Activated CD8-positive, alpha-beta T cell treated with anti-CD3 and anti-CD28 coated beads for 36 hours (primary cell): ENCODE data around the gene BPNT1. TPM values are rescaled to one million over a fixed set of nuclear protein-coding genes. Genes with fewer than 3 reads are reported as not detected.

Source experiments
- ATAC-seq: fragments of 200-7000 bp; cut with Tn5 transposase; one replicate; pipeline ENCODE4 v1.10.0; 2021; ENCODE audit warnings: mild to moderate bottlenecking, moderate library complexity
- CTCF ChIA-PET: fragments of 350-600 bp; sonication (Branson Sonifier 250); formaldehyde crosslinking; loops from one replicate; lab custom pipeline; 2021; ENCODE audit warnings: antibody characterized with exemption; lab: Charles Lee
- POLR2A ChIA-PET: fragments of 350-600 bp; sonication (Branson Sonifier 250); formaldehyde crosslinking; loops from one replicate; lab custom pipeline; 2021; ENCODE audit warnings: antibody characterized with exemption; lab: Charles Lee
- DNase-seq: peaks from one replicate; pipeline ENCODE4 v3.0.0-alpha.2; 2020
- H3K27ac Mint-ChIP-seq: one replicate; pipeline ENCODE4 v1.8.0; 2021; ENCODE audit warnings: mild to moderate bottlenecking, mixed read lengths
- H3K27me3 Mint-ChIP-seq: one replicate; pipeline ENCODE4 v1.8.0; 2021; ENCODE audit warnings: mixed read lengths
- H3K36me3 Mint-ChIP-seq: one replicate; pipeline ENCODE4 v1.8.0; 2021; ENCODE audit warnings: low read depth, mixed read lengths
- H3K4me1 Mint-ChIP-seq: one replicate; pipeline ENCODE4 v1.8.0; 2021; ENCODE audit warnings: low read depth, mixed read lengths
- H3K4me3 Mint-ChIP-seq: one replicate; pipeline ENCODE4 v1.8.0; 2021; ENCODE audit warnings: mild to moderate bottlenecking, moderate library complexity, mixed read lengths
- H3K9me3 Mint-ChIP-seq: one replicate; pipeline ENCODE4 v1.8.0; 2021; ENCODE audit warnings: mixed read lengths
- CTCF ChIP-seq: fragments of 200-600 bp; IDR thresholded peaks from one replicate; pipeline ENCODE4 v1.8.0; 2022; ENCODE audit warnings: antibody characterized with exemption, mild to moderate bottlenecking
- intact Hi-C: fragments of 100-400 bp; cut with micrococcal nuclease; formaldehyde crosslinking; loops from one replicate; pipeline ENCODE4 v1.10.0; 2022
- total RNA-seq, 2 experiments: library from RNA; stranded (reverse); gene quantifications; one replicate each; pipeline ENCODE4 v1.2.3, GENCODE V29; 2021

The BPNT1 gene
- total RNA-seq, 2 experiments from 2014 or later: 19.6 to 25.3 TPM

DNA sequence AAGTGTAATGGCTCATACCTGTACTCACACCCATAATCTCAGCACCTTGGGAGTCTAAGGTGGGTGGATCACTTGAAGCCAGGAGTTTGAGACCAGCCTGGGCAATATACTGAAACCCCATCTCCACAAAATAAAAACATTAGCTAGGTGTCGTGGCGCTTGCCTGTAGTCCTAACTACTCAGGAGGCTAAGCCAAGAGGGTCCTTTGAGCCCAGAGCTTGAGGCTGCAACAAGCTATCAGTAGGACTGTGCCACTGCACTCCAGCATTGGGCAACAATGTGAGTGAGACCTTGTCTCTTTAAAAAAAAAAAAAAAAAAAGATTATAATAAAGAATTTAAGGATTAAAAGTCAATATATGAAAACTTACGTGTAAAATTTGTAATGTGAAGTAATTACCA, 11.7 kb downstream of the BPNT1 start:
- intact Hi-C loops: no loop called here
- Mint-ChIP-seq H3K27ac (no peak overlapping the region), H3K9me3 (no peaks in the 10 kb centered on the region), H3K4me3 (no peak overlapping the region), H3K36me3 (peaks cover 9% of the 10 kb centered on the region), H3K27me3 (no peaks in the 10 kb centered on the region), H3K4me1 (peaks cover 3% of the 10 kb centered on the region)
- ATAC-seq (no peak), DNase-seq (no peak)
- POLR2A ChIA-PET: no interaction called here
- CTCF ChIA-PET: interaction anchor here (0.7 kb wide), 1 partner anchor 12 kb away, joined by 3 read pairs; the partner anchor contains the start of gene BPNT1
- no peak for TF ChIP-seq CTCF

DNA sequence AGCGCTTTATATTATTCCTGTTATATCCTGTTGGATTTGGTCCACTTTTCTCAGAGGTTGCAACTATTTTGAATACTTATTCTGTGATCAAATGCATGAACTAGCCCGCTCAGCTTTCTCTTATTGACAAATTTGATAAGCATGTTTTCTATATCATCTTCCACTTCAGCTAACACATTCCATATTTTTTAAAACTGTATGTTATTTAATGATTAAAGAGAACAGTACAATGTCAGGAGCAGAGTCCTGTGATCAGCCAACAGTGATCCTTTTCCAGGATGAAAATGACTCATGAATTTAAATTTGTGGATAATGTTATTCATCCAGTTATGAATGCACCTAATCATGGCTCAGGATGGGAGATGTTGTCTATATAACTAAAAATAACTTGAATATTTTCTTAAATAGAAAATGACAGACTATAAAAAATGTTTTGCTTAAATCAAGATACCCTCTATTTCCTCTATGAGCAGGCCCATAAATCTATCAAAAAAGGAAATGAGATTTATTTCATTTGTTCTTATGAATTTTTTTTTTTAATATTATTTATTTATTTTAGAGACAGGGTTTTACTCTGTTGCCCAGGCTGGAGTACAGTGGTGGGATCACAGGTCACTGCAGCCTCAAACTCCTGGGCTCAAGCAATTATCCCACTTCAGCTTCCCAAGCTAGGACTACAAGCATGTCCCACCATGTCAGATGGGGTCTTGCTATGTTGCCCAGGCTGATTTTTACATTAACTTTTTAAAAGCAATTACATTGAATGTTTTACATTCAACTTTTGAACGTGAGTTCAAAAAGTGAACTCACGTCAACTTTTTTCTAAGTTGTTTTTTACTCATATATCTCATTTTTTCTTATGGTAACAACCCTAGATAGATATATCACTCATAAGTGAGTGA, 12.5 kb downstream of the BPNT1 start:
- Mint-ChIP-seq H3K27me3 (no peaks in the 10 kb centered on the region), H3K9me3 (no peaks in the 10 kb centered on the region), H3K4me1 (peaks cover 3% of the 10 kb centered on the region), H3K4me3 (no peak overlapping the region), H3K36me3 (peaks cover 14% of the 10 kb centered on the region), H3K27ac (no peak overlapping the region)
- POLR2A ChIA-PET: no interaction called here
- no peak for ATAC-seq
- CTCF ChIA-PET: no interaction called here
- DNase-seq: no peak
- TF ChIP-seq CTCF: no peak
- intact Hi-C loops: no loop called here

GRCh38 chr1:220067269-220068204, 22.1 kb downstream of the BPNT1 start:
- ChIA-PET CTCF (interaction anchor here (1.3 kb wide), 2 partner anchors 20 to 22 kb away, joined by 3 to 4 read pairs; partner anchors contain the start of gene BPNT1), POLR2A (interaction anchor here (0.7 kb wide), 1 partner anchor 20 kb away, joined by 3 read pairs; no protein-coding TSS in a partner anchor)
- Mint-ChIP-seq H3K4me1 (no peaks in the 10 kb centered on the region), H3K27me3 (no peaks in the 10 kb centered on the region), H3K36me3 (peaks cover 23% of the 10 kb centered on the region), H3K27ac (no peak overlapping the region), H3K9me3 (no peaks in the 10 kb centered on the region), H3K4me3 (no peak overlapping the region)
- ATAC-seq (no peak), DNase-seq (no peak)
- intact Hi-C loops: no loop called here
- TF ChIP-seq CTCF: no peak

GRCh38 chr1:220062629-220063028, 27.0 kb downstream of the BPNT1 start:
- Mint-ChIP-seq H3K4me1 (no peaks in the 10 kb centered on the region), H3K36me3 (peaks cover 26% of the 10 kb centered on the region)
- CTCF ChIA-PET: no interaction called here

More at GRCh38 chr1:220062629-220063028, 27.0 kb downstream of the BPNT1 start:
- Mint-ChIP-seq H3K27me3 (no peaks in the 10 kb centered on the region), H3K4me3 (no peak overlapping the region), H3K27ac (no peak overlapping the region), H3K9me3 (no peaks in the 10 kb centered on the region)
- intact Hi-C loops: no loop called here
- POLR2A ChIA-PET: no interaction called here
- ATAC-seq (no peak), DNase-seq (no peak)
- TF ChIP-seq CTCF: no peak
